Measurements from ENCODE around the gene TSPAN18.

The TSPAN18 gene

DNA sequence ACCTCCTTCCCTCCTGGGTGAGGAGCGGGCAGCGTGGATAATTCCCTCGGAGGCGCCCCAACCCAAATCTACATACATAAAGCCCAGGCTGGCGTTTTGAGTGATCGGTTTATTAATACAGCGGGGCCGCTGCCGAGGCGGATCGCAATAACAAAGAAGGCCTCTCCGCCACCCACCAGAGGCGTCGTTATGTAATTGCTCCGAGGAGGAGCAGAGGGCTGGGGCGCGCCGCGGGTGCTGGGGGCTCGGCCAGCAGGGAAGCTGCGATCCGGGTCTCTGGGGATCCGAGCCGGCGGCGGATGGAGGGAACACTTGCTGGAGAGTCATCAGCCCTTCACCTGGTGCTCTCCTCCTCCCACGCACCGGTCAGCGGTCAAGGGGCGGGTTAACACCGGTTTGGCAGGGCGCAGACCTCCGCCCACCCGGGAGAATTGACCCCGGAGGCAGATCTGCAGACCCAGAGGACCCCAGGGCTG lies 230.3 kb downstream of the TSPAN18 start:
- H3K9ac ChIP-seq (ENCODE audit: low read length) = no peak overlapping the region
- H2BK12ac ChIP-seq (ENCODE audit: low read length) = no peak overlapping the region
- no peak overlapping the region for H2AK5ac ChIP-seq (ENCODE audit: low read length)
- peak overlapping the region; percentile 44 for H3K4me2 ChIP-seq (ENCODE audit: low read length)
- H2BK5ac ChIP-seq (ENCODE audit: low read depth, low read length, poor library complexity) = no peak overlapping the region
- no peaks in the 10 kb centered on the region for H3K9me3 ChIP-seq (ENCODE audit: insufficient read depth, low read depth, low read length)
- H3K4me1 ChIP-seq (ENCODE audit: control insufficient read depth in 1 of 2, insufficient read depth in 2 of 2, low read length in 2 of 2) = peaks cover 19% of the 10 kb centered on the region in 2 experiments
- no peak overlapping the region for H2AFZ ChIP-seq (ENCODE audit: insufficient read depth, low read length, poor library complexity)
- no peak overlapping the region for H3K27ac ChIP-seq (ENCODE audit: low read depth, low read length)
- H2BK120ac ChIP-seq (ENCODE audit: insufficient read depth, low read length, poor library complexity) = no peak overlapping the region
- no peak overlapping the region for H3K14ac ChIP-seq (ENCODE audit: low read length)
- H3K23ac ChIP-seq (ENCODE audit: low read length) = no peak overlapping the region
- no CpG with 5 or more reads among the region's 35 CpGs for WGBS (ENCODE audit: extremely low coverage, insufficient coverage, insufficient read length)
- no peak overlapping the region for H4K91ac ChIP-seq (ENCODE audit: low read depth, low read length)
- DNase-seq = no peak
- no peak overlapping the region for H3K4ac ChIP-seq (ENCODE audit: low read depth, low read length)
- no peaks in the 10 kb centered on the region for H3K36me3 ChIP-seq (ENCODE audit: control insufficient read depth in 1 of 2, insufficient read depth in 2 of 2, low read length in 2 of 2)
- no peak overlapping the region for H3K18ac ChIP-seq (ENCODE audit: low read length)
- peaks cover 5% of the 10 kb centered on the region for H3K27me3 ChIP-seq (ENCODE audit: insufficient read depth, low read length)
- H3K79me1 ChIP-seq (ENCODE audit: low read length) = peaks cover 2% of the 10 kb centered on the region
- no peak overlapping the region for H4K8ac ChIP-seq (ENCODE audit: low read depth, low read length)
- H4K12ac ChIP-seq (ENCODE audit: low read depth, low read length) = no peak overlapping the region
- H3K4me3 ChIP-seq (ENCODE audit: low read depth, low read length) = no peak overlapping the region
- no peaks in the 10 kb centered on the region for H3K79me2 ChIP-seq (ENCODE audit: control insufficient read depth, insufficient read depth, low read length, poor library complexity)

GRCh38 chr11:44957776-44958564 lies 231.2 kb downstream of the TSPAN18 start:
- H4K8ac ChIP-seq (ENCODE audit: low read depth, low read length) = no peak overlapping the region
- no peak overlapping the region for H3K14ac ChIP-seq (ENCODE audit: low read length)
- H2BK12ac ChIP-seq (ENCODE audit: low read length) = no peak overlapping the region
- H2BK120ac ChIP-seq (ENCODE audit: insufficient read depth, low read length, poor library complexity) = no peak overlapping the region
- H3K4ac ChIP-seq (ENCODE audit: low read depth, low read length) = no peak overlapping the region
- H3K18ac ChIP-seq (ENCODE audit: low read length) = no peak overlapping the region
- peaks cover 14 to 18% of the 10 kb centered on the region in 2 experiments for H3K4me1 ChIP-seq (ENCODE audit: control insufficient read depth in 1 of 2, insufficient read depth in 2 of 2, low read length in 2 of 2)
- H2AK5ac ChIP-seq (ENCODE audit: low read length) = no peak overlapping the region
- no peak overlapping the region for H4K12ac ChIP-seq (ENCODE audit: low read depth, low read length)
- H2BK5ac ChIP-seq (ENCODE audit: low read depth, low read length, poor library complexity) = no peak overlapping the region
- no peaks in the 10 kb centered on the region for H3K9me3 ChIP-seq (ENCODE audit: insufficient read depth, low read depth, low read length)
- H3K23ac ChIP-seq (ENCODE audit: low read length) = no peak overlapping the region
- H4K91ac ChIP-seq (ENCODE audit: low read depth, low read length) = no peak overlapping the region
- no peak overlapping the region for H2AFZ ChIP-seq (ENCODE audit: insufficient read depth, low read length, poor library complexity)
- H3K27ac ChIP-seq (ENCODE audit: low read depth, low read length) = no peak overlapping the region
- H3K79me2 ChIP-seq (ENCODE audit: control insufficient read depth, insufficient read depth, low read length, poor library complexity) = no peaks in the 10 kb centered on the region
- no peak overlapping the region for H3K9ac ChIP-seq (ENCODE audit: low read length)
- peaks cover 5% of the 10 kb centered on the region for H3K27me3 ChIP-seq (ENCODE audit: insufficient read depth, low read length)
- H3K79me1 ChIP-seq (ENCODE audit: low read length) = peaks cover 2% of the 10 kb centered on the region
- H3K36me3 ChIP-seq (ENCODE audit: control insufficient read depth in 1 of 2, insufficient read depth in 2 of 2, low read length in 2 of 2) = no peaks in the 10 kb centered on the region
- peak overlapping the region; percentile 34 for H3K4me3 ChIP-seq (ENCODE audit: low read depth, low read length)
- no peak overlapping the region for H3K4me2 ChIP-seq (ENCODE audit: low read length)
- no CpG with 5 or more reads among the region's 8 CpGs for WGBS (ENCODE audit: extremely low coverage, insufficient coverage, insufficient read length)
- no peak for DNase-seq

DNA sequence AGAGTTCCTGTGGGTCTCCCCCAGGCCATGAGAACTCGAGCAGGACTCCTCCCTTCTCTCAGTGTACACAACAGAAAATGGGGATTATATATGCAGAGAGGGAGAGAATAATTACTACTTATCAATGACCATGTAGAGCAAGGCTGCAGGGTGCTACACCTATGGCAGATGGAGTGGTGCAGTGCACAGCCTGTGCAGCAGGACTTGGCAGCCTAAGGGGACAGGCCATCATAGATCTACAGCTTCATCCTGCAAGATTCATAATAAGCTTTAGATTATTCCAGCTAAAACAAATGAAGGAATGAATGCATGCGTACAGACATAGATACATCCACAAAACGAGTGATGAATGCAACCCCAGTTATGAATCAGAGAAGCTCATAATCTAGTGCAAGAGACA lies 232.3 kb downstream of the TSPAN18 start:
- DNase-seq = no peak
- H3K27me3 ChIP-seq (ENCODE audit: insufficient read depth, low read length) = peaks cover 5% of the 10 kb centered on the region
- H2BK12ac ChIP-seq (ENCODE audit: low read length) = no peak overlapping the region
- no peak overlapping the region for H4K12ac ChIP-seq (ENCODE audit: low read depth, low read length)
- H3K9ac ChIP-seq (ENCODE audit: low read length) = no peak overlapping the region
- H2AK5ac ChIP-seq (ENCODE audit: low read length) = no peak overlapping the region
- no peak overlapping the region for H4K91ac ChIP-seq (ENCODE audit: low read depth, low read length)
- peaks cover 2% of the 10 kb centered on the region for H3K79me1 ChIP-seq (ENCODE audit: low read length)
- no peak overlapping the region for H2BK120ac ChIP-seq (ENCODE audit: insufficient read depth, low read length, poor library complexity)
- H3K18ac ChIP-seq (ENCODE audit: low read length) = no peak overlapping the region
- H4K8ac ChIP-seq (ENCODE audit: low read depth, low read length) = no peak overlapping the region
- H3K79me2 ChIP-seq (ENCODE audit: control insufficient read depth, insufficient read depth, low read length, poor library complexity) = no peaks in the 10 kb centered on the region
- no peak overlapping the region for H2BK5ac ChIP-seq (ENCODE audit: low read depth, low read length, poor library complexity)
- no peak overlapping the region for H3K27ac ChIP-seq (ENCODE audit: low read depth, low read length)
- no peak overlapping the region for H3K14ac ChIP-seq (ENCODE audit: low read length)
- H3K4me2 ChIP-seq (ENCODE audit: low read length) = no peak overlapping the region
- no peaks in the 10 kb centered on the region for H3K36me3 ChIP-seq (ENCODE audit: control insufficient read depth in 1 of 2, insufficient read depth in 2 of 2, low read length in 2 of 2)
- no peaks in the 10 kb centered on the region for H3K9me3 ChIP-seq (ENCODE audit: insufficient read depth, low read depth, low read length)
- WGBS (ENCODE audit: extremely low coverage, insufficient coverage, insufficient read length) = no CpG with 5 or more reads among the region's 3 CpGs
- peaks cover 12 to 17% of the 10 kb centered on the region in 2 experiments for H3K4me1 ChIP-seq (ENCODE audit: control insufficient read depth in 1 of 2, insufficient read depth in 2 of 2, low read length in 2 of 2)
- no peak overlapping the region for H3K23ac ChIP-seq (ENCODE audit: low read length)
- no peak overlapping the region for H3K4me3 ChIP-seq (ENCODE audit: low read depth, low read length)
- H3K4ac ChIP-seq (ENCODE audit: low read depth, low read length) = no peak overlapping the region
- H2AFZ ChIP-seq (ENCODE audit: insufficient read depth, low read length, poor library complexity) = no peak overlapping the region

GRCh38 chr11:44960200-44960845 lies 233.6 kb downstream of the TSPAN18 start:
- Histone ChIP-seq H2BK12ac (ENCODE audit: low read length) (no peak overlapping the region), H3K27ac (ENCODE audit: low read depth, low read length) (no peak overlapping the region), H4K12ac (ENCODE audit: low read depth, low read length) (no peak overlapping the region), H3K9ac (ENCODE audit: low read length) (no peak overlapping the region), H2BK120ac (ENCODE audit: insufficient read depth, low read length, poor library complexity) (no peak overlapping the region), H3K79me1 (ENCODE audit: low read length) (no peaks in the 10 kb centered on the region), H3K4me1 (ENCODE audit: control insufficient read depth in 1 of 2, insufficient read depth in 2 of 2, low read length in 2 of 2) (peaks cover 4 to 7% of the 10 kb centered on the region in 2 experiments), H3K4ac (ENCODE audit: low read depth, low read length) (no peak overlapping the region), H2AFZ (ENCODE audit: insufficient read depth, low read length, poor library complexity) (no peak overlapping the region), H3K27me3 (ENCODE audit: insufficient read depth, low read length) (peaks cover 5% of the 10 kb centered on the region), H4K8ac (ENCODE audit: low read depth, low read length) (no peak overlapping the region), H3K36me3 (ENCODE audit: control insufficient read depth in 1 of 2, insufficient read depth in 2 of 2, low read length in 2 of 2) (no peaks in the 10 kb centered on the region), H2AK5ac (ENCODE audit: low read length) (no peak overlapping the region), H3K4me2 (ENCODE audit: low read length) (no peak overlapping the region), H4K91ac (ENCODE audit: low read depth, low read length) (no peak overlapping the region), H3K9me3 (ENCODE audit: insufficient read depth, low read depth, low read length) (no peaks in the 10 kb centered on the region), H3K23ac (ENCODE audit: low read length) (no peak overlapping the region), H3K18ac (ENCODE audit: low read length) (no peak overlapping the region), H2BK5ac (ENCODE audit: low read depth, low read length, poor library complexity) (no peak overlapping the region), H3K79me2 (ENCODE audit: control insufficient read depth, insufficient read depth, low read length, poor library complexity) (no peaks in the 10 kb centered on the region), H3K14ac (ENCODE audit: low read length) (no peak overlapping the region), H3K4me3 (ENCODE audit: low read depth, low read length) (no peak overlapping the region)
- no CpG with 5 or more reads among the region's 7 CpGs for WGBS (ENCODE audit: extremely low coverage, insufficient coverage, insufficient read length)
- DNase-seq = no peak
